Activated CD8-positive, alpha-beta T cell treated with anti-CD3 and anti-CD28 coated beads, Interleukin-2, amount 10 ng/mL, durations not matched to agents 7 days and 5 days (primary cell): Measurements from ENCODE around the gene GRID1. TPM values are rescaled to one million over a fixed set of nuclear protein-coding genes. Genes with fewer than 3 reads are reported as not detected.
"Not testable (repeated sequence)": the region's sequence is repeated elsewhere in the genome, so short reads cannot be mapped to it uniquely, and the experiment has no call there.

Experiments
- ATAC-seq: fragments of 150-1000 bp; cut with Tn5 transposase; one replicate; pipeline ENCODE4 v1.10.0; 2021; ENCODE audit warnings: moderate library complexity
- CTCF ChIA-PET: fragments of 350-600 bp; sonication (Branson Sonifier 250); formaldehyde crosslinking; loops from one replicate; lab custom pipeline; 2021; ENCODE audit warnings: antibody characterized with exemption; lab: Charles Lee
- POLR2A ChIA-PET: fragments of 350-600 bp; sonication (Branson Sonifier 250); formaldehyde crosslinking; loops from one replicate; lab custom pipeline; 2021; ENCODE audit warnings: antibody characterized with exemption; lab: Charles Lee
- DNase-seq: peaks from one replicate; pipeline ENCODE4 v3.0.0-alpha.2; 2020
- H3K27ac Mint-ChIP-seq: one replicate; pipeline ENCODE4 v1.8.0; 2021; ENCODE audit warnings: mild to moderate bottlenecking, mixed read lengths
- H3K27me3 Mint-ChIP-seq: one replicate; pipeline ENCODE4 v1.8.0; 2021; ENCODE audit warnings: low read depth, mixed read lengths
- H3K36me3 Mint-ChIP-seq: one replicate; pipeline ENCODE4 v1.8.0; 2021; ENCODE audit warnings: low read depth, mixed read lengths
- H3K4me1 Mint-ChIP-seq: one replicate; pipeline ENCODE4 v1.8.0; 2021; ENCODE audit warnings: low read depth, mixed read lengths
- H3K4me3 Mint-ChIP-seq: one replicate; pipeline ENCODE4 v1.8.0; 2021; ENCODE audit warnings: mild to moderate bottlenecking, mixed read lengths
- H3K9me3 Mint-ChIP-seq: one replicate; pipeline ENCODE4 v1.8.0; 2022; ENCODE audit warnings: mixed read lengths; ENCODE audit not compliant: insufficient read depth
- total RNA-seq, 2 experiments: library from RNA; stranded (reverse); gene quantifications; one replicate each; pipeline ENCODE4 v1.2.3, GENCODE V29; 2021

Gene GRID1
- total RNA-seq, 2 experiments from 2014 or later: not detected

GRCh38 chr10:86043236-86043635 lies 323.4 kb downstream of the GRID1 start:
- H3K36me3 Mint-ChIP-seq: no peaks in the 10 kb centered on the region
- ChIA-PET CTCF (no interaction called here), POLR2A (interaction anchor here (0.5 kb wide), 1 partner anchor 29 kb away, joined by 3 read pairs; no protein-coding TSS in a partner anchor)
- H3K4me1 Mint-ChIP-seq: peaks cover 13% of the 10 kb centered on the region
- H3K27me3 Mint-ChIP-seq: peaks cover 16% of the 10 kb centered on the region
- H3K27ac Mint-ChIP-seq: no peak overlapping the region
- H3K9me3 Mint-ChIP-seq: no peaks in the 10 kb centered on the region
- no peak overlapping the region for H3K4me3 Mint-ChIP-seq
- ATAC-seq (no peak), DNase-seq (no peak)

- ChIA-PET CTCF (no interaction called here), POLR2A (no interaction called here)
- H3K27me3 Mint-ChIP-seq: peaks cover 19% of the 10 kb centered on the region
- no peak overlapping the region for H3K4me3 Mint-ChIP-seq
- no peak for DNase-seq
- H3K9me3 Mint-ChIP-seq: no peaks in the 10 kb centered on the region
- no peak for ATAC-seq
- peaks cover 4% of the 10 kb centered on the region for H3K4me1 Mint-ChIP-seq
- H3K36me3 Mint-ChIP-seq: no peaks in the 10 kb centered on the region
- H3K27ac Mint-ChIP-seq: no peak overlapping the region
Measured at GRCh38 chr10:86042161-86042560, 324.4 kb downstream of the GRID1 start.

- no peaks in the 10 kb centered on the region for H3K4me1 Mint-ChIP-seq
- no peak overlapping the region for H3K4me3 Mint-ChIP-seq
- DNase-seq (no peak), ATAC-seq (no peak)
- ChIA-PET POLR2A (interaction anchor here (0.6 kb wide), 1 partner anchor 1712 kb away, joined by 3 read pairs; no protein-coding TSS in a partner anchor), CTCF (no interaction called here)
- H3K27me3 Mint-ChIP-seq: peaks cover 12% of the 10 kb centered on the region
- no peaks in the 10 kb centered on the region for H3K36me3 Mint-ChIP-seq
- H3K27ac Mint-ChIP-seq: no peak overlapping the region
- H3K9me3 Mint-ChIP-seq: no peaks in the 10 kb centered on the region
Measured at GRCh38 chr10:86041116-86041515, 325.5 kb downstream of the GRID1 start.

- ChIA-PET CTCF (no interaction called here), POLR2A (no interaction called here)
- H3K4me3 Mint-ChIP-seq: no peak overlapping the region
- H3K27ac Mint-ChIP-seq: no peak overlapping the region
- H3K27me3 Mint-ChIP-seq: peaks cover 4% of the 10 kb centered on the region
- ATAC-seq: no peak
- H3K4me1 Mint-ChIP-seq: no peaks in the 10 kb centered on the region
- no peak for DNase-seq
- no peaks in the 10 kb centered on the region for H3K9me3 Mint-ChIP-seq
- no peaks in the 10 kb centered on the region for H3K36me3 Mint-ChIP-seq
Measured at GRCh38 chr10:86038371-86038770, 328.2 kb downstream of the GRID1 start.

GRCh38 chr10:86037096-86037495 lies 329.5 kb downstream of the GRID1 start:
- H3K27me3 Mint-ChIP-seq: peaks cover 4% of the 10 kb centered on the region
- no peaks in the 10 kb centered on the region for H3K9me3 Mint-ChIP-seq
- ChIA-PET POLR2A (no interaction called here), CTCF (no interaction called here)
- H3K4me1 Mint-ChIP-seq: no peaks in the 10 kb centered on the region
- no peaks in the 10 kb centered on the region for H3K36me3 Mint-ChIP-seq
- ATAC-seq (no peak), DNase-seq (no peak)
- H3K27ac Mint-ChIP-seq: no peak overlapping the region
- no peak overlapping the region for H3K4me3 Mint-ChIP-seq

- no peak for DNase-seq
- Mint-ChIP-seq H3K36me3 (no peaks in the 10 kb centered on the region), H3K4me1 (no peaks in the 10 kb centered on the region), H3K27me3 (peaks cover 4% of the 10 kb centered on the region), H3K9me3 (no peaks in the 10 kb centered on the region), H3K27ac (no peak overlapping the region), H3K4me3 (no peak overlapping the region)
- ChIA-PET POLR2A (no interaction called here), CTCF (no interaction called here)
- no peak for ATAC-seq
Measured at GRCh38 chr10:86036544-86036831, 330.1 kb downstream of the GRID1 start.

- DNase-seq: no peak
- no peak for ATAC-seq
- no peak overlapping the region for H3K4me3 Mint-ChIP-seq
- peaks cover 4% of the 10 kb centered on the region for H3K27me3 Mint-ChIP-seq
- no peaks in the 10 kb centered on the region for H3K36me3 Mint-ChIP-seq
- H3K27ac Mint-ChIP-seq: no peak overlapping the region
- H3K4me1 Mint-ChIP-seq: no peaks in the 10 kb centered on the region
- POLR2A ChIA-PET: no interaction called here
- CTCF ChIA-PET: no interaction called here
- H3K9me3 Mint-ChIP-seq: no peaks in the 10 kb centered on the region
Measured at GRCh38 chr10:86035791-86036543, 330.6 kb downstream of the GRID1 start.

GRCh38 chr10:86034710-86035109 lies 331.9 kb downstream of the GRID1 start:
- no peak overlapping the region for H3K4me3 Mint-ChIP-seq
- H3K36me3 Mint-ChIP-seq: no peaks in the 10 kb centered on the region
- no peak for DNase-seq
- ChIA-PET POLR2A (no interaction called here), CTCF (interaction anchor here (0.6 kb wide), 1 partner anchor 182 kb away, joined by 3 read pairs; no protein-coding TSS in a partner anchor)
- no peaks in the 10 kb centered on the region for H3K9me3 Mint-ChIP-seq
- ATAC-seq: no peak
- H3K27me3 Mint-ChIP-seq: peaks cover 4% of the 10 kb centered on the region
- no peaks in the 10 kb centered on the region for H3K4me1 Mint-ChIP-seq
- H3K27ac Mint-ChIP-seq: no peak overlapping the region

- H3K9me3 Mint-ChIP-seq: no peaks in the 10 kb centered on the region
- ChIA-PET CTCF (no interaction called here), POLR2A (no interaction called here)
- no peak overlapping the region for H3K27ac Mint-ChIP-seq
- DNase-seq (no peak), ATAC-seq (no peak)
- H3K36me3 Mint-ChIP-seq: no peaks in the 10 kb centered on the region
- no peaks in the 10 kb centered on the region for H3K4me1 Mint-ChIP-seq
- peaks cover 4% of the 10 kb centered on the region for H3K27me3 Mint-ChIP-seq
- H3K4me3 Mint-ChIP-seq: no peak overlapping the region
Measured at GRCh38 chr10:86033581-86033980, 333.0 kb downstream of the GRID1 start.

GRCh38 chr10:86032087-86032486 lies 334.5 kb downstream of the GRID1 start:
- CTCF ChIA-PET, POLR2A ChIA-PET, H3K4me1 Mint-ChIP-seq, H3K27me3 Mint-ChIP-seq, H3K4me3 Mint-ChIP-seq, DNase-seq, H3K27ac Mint-ChIP-seq, H3K9me3 Mint-ChIP-seq, H3K36me3 Mint-ChIP-seq, ATAC-seq: not testable (repeated sequence)

GRCh38 chr10:86030312-86030711 lies 336.3 kb downstream of the GRID1 start:
- no peaks in the 10 kb centered on the region for H3K36me3 Mint-ChIP-seq
- DNase-seq: no peak

GRCh38 chr10:86027346-86027745 lies 339.2 kb downstream of the GRID1 start:
- no peaks in the 10 kb centered on the region for H3K4me1 Mint-ChIP-seq
- CTCF ChIA-PET: no interaction called here
- no peaks in the 10 kb centered on the region for H3K27me3 Mint-ChIP-seq
- H3K9me3 Mint-ChIP-seq: no peaks in the 10 kb centered on the region
- no peak overlapping the region for H3K27ac Mint-ChIP-seq
- H3K36me3 Mint-ChIP-seq: no peaks in the 10 kb centered on the region
- no peak for DNase-seq
- no peak overlapping the region for H3K4me3 Mint-ChIP-seq
- ATAC-seq: no peak
- POLR2A ChIA-PET: no interaction called here

More at GRCh38 chr10:86030312-86030711, 336.3 kb downstream of the GRID1 start:
- H3K27me3 Mint-ChIP-seq: no peaks in the 10 kb centered on the region
- no peak overlapping the region for H3K4me3 Mint-ChIP-seq
- no peaks in the 10 kb centered on the region for H3K4me1 Mint-ChIP-seq
- ChIA-PET CTCF (interaction anchor here (0.7 kb wide), 1 partner anchor 33 kb away, joined by 3 read pairs; no protein-coding TSS in a partner anchor), POLR2A (no interaction called here)
- no peak for ATAC-seq
- no peak overlapping the region for H3K27ac Mint-ChIP-seq
- H3K9me3 Mint-ChIP-seq: no peaks in the 10 kb centered on the region
